GM19324 (cell line): ENCODE measurements around the gene ZNF728.
"Not testable (repeated sequence)": the region's sequence is repeated elsewhere in the genome, so short reads cannot be mapped to it uniquely, and the experiment has no call there.

ENCODE experiments used
- ATAC-seq: cut with Tn5 transposase; IDR thresholded peaks from one replicate; pipeline ENCODE4 v1.9.1; 2021; ENCODE audit warnings: mild to moderate bottlenecking, moderate library complexity; ENCODE audit not compliant: unreplicated experiment, low FRiP score

Gene ZNF728

DNA sequence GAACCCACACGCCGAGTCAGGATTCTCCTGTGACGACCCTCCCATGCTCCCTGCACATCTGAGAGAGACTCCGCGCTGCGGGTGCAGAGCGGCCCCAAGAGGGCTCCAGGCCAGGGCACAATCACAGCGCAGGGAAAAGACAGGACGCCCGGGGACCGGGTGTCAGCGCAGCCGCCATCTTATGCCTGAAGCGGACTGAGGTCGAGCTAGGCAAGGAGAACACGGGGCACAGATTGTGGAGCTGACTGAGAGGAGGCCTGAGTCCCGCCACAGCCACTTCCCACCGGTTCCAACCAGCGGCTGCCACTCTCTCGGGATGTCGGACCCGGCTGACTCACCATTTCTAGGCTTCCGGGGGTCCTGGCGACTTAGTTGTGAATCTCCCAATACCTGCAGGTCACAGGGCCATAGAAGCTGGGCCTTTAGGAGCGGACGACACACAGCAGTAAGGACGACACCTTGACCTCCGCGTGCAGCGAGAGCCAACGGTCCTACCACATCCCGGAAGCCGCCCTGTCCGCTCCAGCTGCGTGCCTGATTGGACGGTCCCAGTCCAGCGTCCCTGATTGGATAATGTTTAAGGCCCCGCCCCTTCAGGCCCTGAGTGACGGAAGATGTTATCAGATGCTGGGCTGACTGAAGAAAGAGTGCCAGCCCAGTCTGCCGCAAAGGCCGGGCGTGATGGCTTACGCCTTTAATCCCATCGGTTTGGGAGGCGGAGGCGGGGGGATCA is at the start of gene ZNF728:
Gene ZNF728, minus strand, starts transcription at position 487 of the 733 bp plus-strand sequence. Its CDS starts 146 bp downstream, at position 341.
- no peak for ATAC-seq

- no peak for ATAC-seq
Observed at GRCh38 chr19:23052349-23052748, 49.4 kb upstream of the ZNF728 start.

DNA sequence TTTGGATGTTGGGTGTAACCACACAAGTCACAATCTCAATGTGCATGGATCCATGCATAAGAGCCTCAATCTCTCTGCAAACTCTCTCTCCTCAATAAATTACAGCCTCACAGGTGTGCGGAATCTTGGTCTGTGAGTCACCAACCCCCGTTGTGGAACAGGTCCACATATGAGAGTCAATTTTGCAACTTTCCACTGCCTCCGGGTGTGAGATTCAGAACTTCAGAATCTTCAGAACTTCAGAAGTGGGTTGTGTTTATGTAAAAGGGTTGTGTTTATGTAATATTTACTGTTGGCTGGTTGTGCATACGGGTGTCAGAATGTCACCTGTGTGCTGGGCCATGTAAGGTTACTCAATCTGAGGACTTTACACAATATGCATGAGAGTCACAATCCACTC is 46.3 kb upstream of the ZNF728 start:
- ATAC-seq, result no peak

DNA sequence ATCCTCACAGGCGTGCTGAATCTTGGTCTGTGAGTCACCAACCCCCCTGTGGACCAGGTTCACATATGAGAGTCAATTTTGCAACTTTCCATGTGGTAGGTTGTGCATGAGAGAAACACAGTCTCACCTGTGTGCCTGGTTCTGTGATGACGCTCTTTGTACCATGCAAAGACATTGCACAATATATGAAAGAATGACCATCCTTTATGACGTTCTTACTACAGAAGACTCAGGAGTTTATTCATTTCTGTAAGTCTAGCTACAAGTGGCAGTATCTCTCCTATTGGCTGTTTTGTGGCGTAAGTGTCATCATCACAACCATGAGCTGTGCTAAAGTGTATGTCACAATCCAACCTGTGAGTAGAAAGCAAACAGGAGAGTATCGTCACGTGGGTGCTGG is 43.8 kb upstream of the ZNF728 start:
- no peak for ATAC-seq

- no peak for ATAC-seq
Observed at GRCh38 chr19:23033721-23034120, 30.7 kb upstream of the ZNF728 start.

- ATAC-seq, result no peak
Observed at GRCh38 chr19:23015660-23016059, 12.7 kb upstream of the ZNF728 start.

- not testable (repeated sequence) for ATAC-seq
Observed at GRCh38 chr19:22994957-22995356, 8.0 kb downstream of the ZNF728 start.

- no peak for ATAC-seq
Observed at GRCh38 chr19:22976248-22976647, 26.7 kb downstream of the ZNF728 start.

DNA sequence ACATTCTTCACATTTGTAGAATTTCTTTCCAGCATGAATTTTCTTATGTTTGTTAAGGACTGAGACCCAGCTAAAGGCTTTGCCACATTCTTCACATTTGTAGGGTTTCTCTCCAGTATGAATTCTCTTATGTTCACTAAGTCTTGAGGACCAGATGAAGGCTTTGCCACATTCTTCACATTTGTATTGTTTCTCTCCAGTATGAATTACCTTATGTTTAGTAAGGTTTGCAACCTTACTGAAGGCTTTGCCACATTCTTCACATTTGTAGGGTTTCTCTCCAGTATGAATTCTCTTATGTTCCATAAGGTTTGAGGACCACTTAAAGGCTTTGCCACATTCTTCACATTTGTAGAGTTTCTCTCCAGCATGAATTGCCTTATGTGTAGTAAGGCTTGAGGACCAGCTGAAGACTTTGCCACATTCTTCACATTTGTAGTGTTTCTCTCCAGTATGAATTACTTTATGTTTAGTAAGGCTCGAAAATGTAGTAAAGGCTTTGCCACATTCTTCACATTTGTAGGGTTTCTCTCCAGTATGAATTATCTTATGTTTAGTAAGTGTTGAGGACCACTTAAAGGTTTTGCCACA is 27.3 kb downstream of the ZNF728 start:
- not testable (repeated sequence) for ATAC-seq

DNA sequence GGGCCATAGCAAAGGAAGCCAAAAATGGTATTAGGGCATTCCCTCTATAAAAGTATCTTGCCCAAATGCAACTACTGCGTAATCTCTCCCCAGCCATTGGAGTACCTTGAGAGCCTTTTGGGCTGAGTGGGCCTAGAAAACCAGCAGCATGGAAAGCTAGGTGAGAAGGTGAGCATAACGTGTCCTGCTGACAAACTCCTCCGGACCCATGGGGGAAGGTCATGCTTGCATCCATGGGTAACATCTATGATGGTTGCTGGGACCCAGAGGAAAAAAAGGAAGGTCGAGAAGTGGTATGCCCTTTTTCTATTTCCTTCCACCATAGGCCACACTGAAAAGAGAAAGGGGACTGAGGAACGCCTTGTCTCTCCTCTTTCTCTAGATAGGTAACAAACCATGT is 57.4 kb downstream of the ZNF728 start:
- no peak for ATAC-seq

DNA sequence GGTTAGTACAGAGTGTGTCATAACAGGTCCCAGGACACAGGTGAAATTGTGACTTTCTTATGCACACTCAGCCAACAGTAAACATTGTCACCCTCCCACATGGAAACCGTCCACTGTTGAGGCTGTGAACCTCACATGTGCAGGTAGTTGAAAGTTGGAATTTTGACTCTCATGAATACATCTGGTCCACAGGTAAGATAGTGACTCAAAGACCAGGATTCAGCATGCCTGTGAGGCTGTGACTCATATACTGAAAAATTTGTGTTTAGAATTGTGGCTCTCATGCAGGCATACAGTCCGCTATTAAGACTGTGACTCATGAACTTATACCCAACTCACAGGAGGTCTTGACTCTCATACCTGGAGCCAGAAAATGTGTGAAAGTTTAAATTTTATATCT is 67.8 kb downstream of the ZNF728 start:
- no peak for ATAC-seq

GRCh38 chr19:22927576-22927975 is 75.4 kb downstream of the ZNF728 start:
- not testable (repeated sequence) for ATAC-seq

DNA sequence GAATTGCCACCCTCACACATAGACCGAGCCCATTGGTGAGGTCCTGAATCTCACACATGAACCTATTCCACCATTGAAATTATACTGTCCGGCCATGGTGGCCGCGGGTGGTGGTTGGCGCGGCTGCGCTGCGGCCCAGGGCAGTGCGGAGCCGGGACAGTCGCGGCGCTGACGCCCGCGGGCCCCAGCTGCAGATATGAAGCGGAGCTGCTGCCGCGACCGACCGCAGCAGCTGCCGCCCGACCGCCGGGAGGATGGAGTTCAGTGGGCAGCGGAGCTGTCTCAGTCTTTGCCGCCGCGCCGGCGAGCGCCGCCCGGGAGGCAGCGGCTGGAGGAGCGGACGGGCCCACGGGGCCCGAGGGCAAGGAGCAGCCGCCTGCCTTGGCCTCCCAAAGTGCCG is 77.8 kb downstream of the ZNF728 start:
- not testable (repeated sequence) for ATAC-seq
